ENCODE results near the gene WDFY4.

- TF ChIP-seq CTCF (conservative IDR thresholded peaks at IDR 0.05) = no peak
- no peak for TF ChIP-seq ZFX (IDR thresholded peaks at IDR 0.05)
Observed at GRCh38 chr10:48900371-48900801, 215.7 kb downstream of the WDFY4 start.

Data from C4-2B (cell line).